ENCODE data around the gene MYO1F. TPM values are rescaled to one million over a fixed set of nuclear protein-coding genes. Genes with fewer than 3 reads are reported as not detected.

MYO1F gene
- total and polyA plus RNA-seq, 2 experiments from 2014 or later: 0.54 to 1.6 TPM

- 0 to 1% methylated on average over 23 to 57 of the region's 74 CpGs for WGBS, 2 experiments (ENCODE audit: low coverage in 1 of 2, low lambda C conversion rate in 2 of 2, missing lambda C conversion rate in 2 of 2)
- Histone ChIP-seq H3K9me2 (ENCODE audit: insufficient read depth) (no peaks in the 10 kb centered on the region), H2AFZ (peak within 1 kb of the TSS; percentile 98), H3K9me3 (ENCODE audit: low read depth) (no peaks in the 10 kb centered on the region), H3K9ac (peak within 1 kb of the TSS; percentile 92), H3K4me3 (peak within 1 kb of the TSS; percentile 76), H3K36me3 (ENCODE audit: low read depth) (no peaks in the 10 kb centered on the region), H3K79me2 (ENCODE audit: insufficient read depth) (no peaks in the 10 kb centered on the region), H3F3A (ENCODE audit: insufficient read depth) (peaks cover 13% of the 10 kb centered on the region; the same call in 1 of the 2 replicates), H4K20me1 (ENCODE audit: insufficient read depth) (no peaks in the 10 kb centered on the region), H3K27me3 (replicated peaks; ENCODE audit: insufficient read depth) (no peaks in the 10 kb centered on the region), H3K4me2 (ENCODE audit: unreplicated experiment) (peak within 1 kb of the TSS; percentile 99), H3K27ac (peak within 1 kb of the TSS; percentile 70), H3K4me1 (ENCODE audit: insufficient read depth) (peaks cover 16% of the 10 kb centered on the region)
- in situ Hi-C loops (cut with MboI): no loop called here
- DNase-seq: peak; percentile 62
- TF ChIP-seq EZH2phosphoT487 (IDR thresholded peaks at IDR 0.05; ENCODE audit: insufficient read depth, low read depth) (no peak), EZH2 (IDR thresholded peaks at IDR 0.05; ENCODE audit: insufficient read depth, poor library complexity, severe bottlenecking) (no peak)
Observed at GRCh38 chr19:8610041-8610935, 33.0 kb upstream of the MYO1F start, which contains the start of gene ADAMTS10. Gene ADAMTS10, minus strand, starts transcription at chr19:8610715. Its CDS starts 5,005 bp downstream, at chr19:8605710.

GRCh38 chr19:8609279-8610040, 32.2 kb upstream of the MYO1F start:
- Histone ChIP-seq H3K9ac (peak overlapping the region; percentile 92), H3K4me1 (ENCODE audit: insufficient read depth) (peaks cover 16% of the 10 kb centered on the region), H3K36me3 (ENCODE audit: low read depth) (no peaks in the 10 kb centered on the region; the same call in 1 of the 2 replicates), H3K27me3 (replicated peaks; ENCODE audit: insufficient read depth) (no peaks in the 10 kb centered on the region), H3K9me2 (ENCODE audit: insufficient read depth) (no peaks in the 10 kb centered on the region), H4K20me1 (ENCODE audit: insufficient read depth) (no peaks in the 10 kb centered on the region), H3K4me3 (peak overlapping the region; percentile 76), H3F3A (ENCODE audit: insufficient read depth) (0 out of 2 replicates have a peak, but pooled peaks cover 5% of the 10 kb centered on the region), H3K4me2 (ENCODE audit: unreplicated experiment) (peak overlapping the region; percentile 99), H3K27ac (peak overlapping the region; percentile 70), H3K79me2 (ENCODE audit: insufficient read depth) (no peaks in the 10 kb centered on the region), H2AFZ (peak overlapping the region; percentile 98), H3K9me3 (ENCODE audit: low read depth) (no peaks in the 10 kb centered on the region)
- in situ Hi-C loops (cut with MboI): no loop called here
- no peak for TF ChIP-seq EZH2phosphoT487 (IDR thresholded peaks at IDR 0.05; ENCODE audit: insufficient read depth, low read depth)
- TF ChIP-seq EZH2 (IDR thresholded peaks at IDR 0.05; ENCODE audit: insufficient read depth, poor library complexity, severe bottlenecking): no peak
- WGBS, 2 experiments (ENCODE audit: low coverage in 1 of 2, low lambda C conversion rate in 2 of 2, missing lambda C conversion rate in 2 of 2): 1 to 2% methylated on average over 25 to 45 of the region's 47 CpGs
- DNase-seq: peak; percentile 79

- in situ Hi-C loops (cut with MboI): no loop called here
- H3K9ac ChIP-seq: peak overlapping the region; percentile 92
Observed at GRCh38 chr19:8608941-8609278, 31.7 kb upstream of the MYO1F start.

GRCh38 chr19:8607386-8607785, 30.1 kb upstream of the MYO1F start:
- H3K9ac ChIP-seq: no peak overlapping the region
- H3K9me3 ChIP-seq (ENCODE audit: low read depth): no peaks in the 10 kb centered on the region
- H2AFZ ChIP-seq: no peak overlapping the region
- peak overlapping the region; percentile 39 for H3K4me2 ChIP-seq (ENCODE audit: unreplicated experiment)
- H3K4me1 ChIP-seq (ENCODE audit: insufficient read depth): peaks cover 16% of the 10 kb centered on the region
- peak; percentile 82 for DNase-seq
- H3K9me2 ChIP-seq (ENCODE audit: insufficient read depth): no peaks in the 10 kb centered on the region
- H3K27ac ChIP-seq: peak overlapping the region; percentile 22; the same call in 1 of the 2 replicates
- no peaks in the 10 kb centered on the region for H3K79me2 ChIP-seq (ENCODE audit: insufficient read depth)
- no peaks in the 10 kb centered on the region for H4K20me1 ChIP-seq (ENCODE audit: insufficient read depth)
- no peaks in the 10 kb centered on the region; the same call in 1 of the 2 replicates for H3K36me3 ChIP-seq (ENCODE audit: low read depth)
- H3K27me3 ChIP-seq (replicated peaks; ENCODE audit: insufficient read depth): no peaks in the 10 kb centered on the region
- H3F3A ChIP-seq (ENCODE audit: insufficient read depth): 0 out of 2 replicates have a peak, but pooled peaks cover 4% of the 10 kb centered on the region
- H3K4me3 ChIP-seq: no peak overlapping the region
- in situ Hi-C loops (cut with MboI): no loop called here
- no peak for TF ChIP-seq EZH2phosphoT487 (IDR thresholded peaks at IDR 0.05; ENCODE audit: insufficient read depth, low read depth)
- no peak for TF ChIP-seq EZH2 (IDR thresholded peaks at IDR 0.05; ENCODE audit: insufficient read depth, poor library complexity, severe bottlenecking)
- WGBS, 2 experiments (ENCODE audit: low coverage in 1 of 2, low lambda C conversion rate in 2 of 2, missing lambda C conversion rate in 2 of 2): 41 to 43% methylated on average over 4 of the region's 4 CpGs

More at GRCh38 chr19:8608941-8609278, 31.7 kb upstream of the MYO1F start:
- Histone ChIP-seq H2AFZ (peak overlapping the region; percentile 98), H3F3A (ENCODE audit: insufficient read depth) (0 out of 2 replicates have a peak, but pooled peaks cover 4% of the 10 kb centered on the region), H3K79me2 (ENCODE audit: insufficient read depth) (no peaks in the 10 kb centered on the region), H3K4me3 (peak overlapping the region; percentile 76), H3K4me2 (ENCODE audit: unreplicated experiment) (peak overlapping the region; percentile 99), H3K9me3 (ENCODE audit: low read depth) (no peaks in the 10 kb centered on the region), H3K27me3 (replicated peaks; ENCODE audit: insufficient read depth) (no peaks in the 10 kb centered on the region), H3K4me1 (ENCODE audit: insufficient read depth) (peaks cover 16% of the 10 kb centered on the region), H4K20me1 (ENCODE audit: insufficient read depth) (no peaks in the 10 kb centered on the region), H3K9me2 (ENCODE audit: insufficient read depth) (no peaks in the 10 kb centered on the region), H3K27ac (peak overlapping the region; percentile 70), H3K36me3 (ENCODE audit: low read depth) (no peaks in the 10 kb centered on the region; the same call in 1 of the 2 replicates)
- WGBS, 2 experiments (ENCODE audit: low coverage in 1 of 2, low lambda C conversion rate in 2 of 2, missing lambda C conversion rate in 2 of 2): 25 to 41% methylated on average over 3 to 5 of the region's 5 CpGs
- TF ChIP-seq EZH2phosphoT487 (IDR thresholded peaks at IDR 0.05; ENCODE audit: insufficient read depth, low read depth): no peak
- TF ChIP-seq EZH2 (IDR thresholded peaks at IDR 0.05; ENCODE audit: insufficient read depth, poor library complexity, severe bottlenecking): no peak
- DNase-seq: no peak
